Myocyte (in vitro differentiated cells): ENCODE results near the gene CFAP410. TPM values are rescaled to one million over a fixed set of nuclear protein-coding genes. Genes with fewer than 3 reads are reported as not detected.

Experiments
- DNase-seq: peaks from one replicate; pipeline ENCODE4 v3.0.0-alpha.2; 2012; ENCODE audit warnings: low read depth
- total RNA-seq: library from RNA; depleted of rRNA; stranded (reverse); fragments of >200 nt; gene quantifications from 2 replicates; pipeline ENCODE4 v1.2.3, GENCODE V29; 2014

The CFAP410 gene
- total RNA-seq, 1 donor from 2014 or later, result 28.1 TPM

GRCh38 chr21:44331650-44332307, 7.4 kb downstream of the CFAP410 start:
- DNase-seq, result peak; percentile 83

- no peak for DNase-seq
Observed at GRCh38 chr21:44331209-44331608, 8.0 kb downstream of the CFAP410 start.

DNA sequence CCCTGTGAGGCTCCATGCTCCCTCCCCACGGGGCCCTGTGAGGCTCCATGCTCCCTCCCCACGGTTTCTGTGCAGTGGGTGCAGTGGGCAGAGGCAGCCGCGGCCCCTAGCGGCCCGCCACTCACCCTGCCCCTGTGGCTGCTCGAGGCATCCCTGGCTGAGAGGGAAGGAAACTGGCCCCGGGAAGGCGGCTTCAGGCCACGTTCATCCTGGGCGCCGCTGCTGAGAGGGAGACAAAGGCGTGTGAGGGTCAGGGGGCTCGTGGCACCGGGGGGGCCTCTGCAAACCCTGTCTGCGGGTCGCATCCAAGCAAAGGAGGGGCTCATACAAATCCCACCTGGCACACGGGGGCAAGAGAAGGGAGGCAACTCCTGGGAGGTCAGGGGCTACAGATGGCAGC, 8.5 kb downstream of the CFAP410 start:
- no peak for DNase-seq

DNA sequence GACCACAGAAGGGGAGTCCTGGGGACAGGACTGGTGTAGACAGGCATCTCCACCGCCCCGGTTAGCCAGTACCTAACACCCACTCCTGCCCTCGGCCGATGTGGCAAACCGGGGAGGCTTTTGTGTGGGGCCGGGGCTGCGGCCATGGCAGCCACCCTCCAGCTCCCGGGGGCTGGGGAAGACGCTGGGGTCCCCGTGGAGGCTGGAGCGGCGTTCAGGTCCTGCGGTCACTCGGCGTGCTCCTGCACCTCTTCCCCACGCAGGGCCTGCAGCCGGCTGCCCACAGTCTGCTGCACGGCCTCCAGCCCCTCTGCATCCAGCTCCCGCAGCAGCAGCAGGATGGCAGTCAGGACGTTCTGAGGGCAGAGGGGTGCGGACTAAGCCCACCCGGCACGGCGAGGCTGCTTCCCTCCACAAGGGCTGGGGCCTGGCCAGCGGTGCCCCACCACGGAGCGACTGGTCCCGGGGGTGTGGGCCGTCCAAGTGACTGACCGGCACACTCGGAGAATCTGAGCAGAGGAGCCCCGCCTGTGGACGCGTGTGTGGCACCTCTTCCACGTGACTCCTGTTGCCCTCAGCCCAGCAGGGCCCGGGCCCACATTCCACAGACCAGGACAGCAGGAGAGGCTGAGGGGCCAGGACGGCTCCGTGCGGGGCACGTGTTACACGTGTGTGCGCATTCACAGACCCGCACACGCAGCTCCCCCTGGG, 9.1 kb downstream of the CFAP410 start:
- DNase-seq, result no peak

- no peak for DNase-seq
Observed at GRCh38 chr21:44329086-44329889, 9.9 kb downstream of the CFAP410 start.

DNA sequence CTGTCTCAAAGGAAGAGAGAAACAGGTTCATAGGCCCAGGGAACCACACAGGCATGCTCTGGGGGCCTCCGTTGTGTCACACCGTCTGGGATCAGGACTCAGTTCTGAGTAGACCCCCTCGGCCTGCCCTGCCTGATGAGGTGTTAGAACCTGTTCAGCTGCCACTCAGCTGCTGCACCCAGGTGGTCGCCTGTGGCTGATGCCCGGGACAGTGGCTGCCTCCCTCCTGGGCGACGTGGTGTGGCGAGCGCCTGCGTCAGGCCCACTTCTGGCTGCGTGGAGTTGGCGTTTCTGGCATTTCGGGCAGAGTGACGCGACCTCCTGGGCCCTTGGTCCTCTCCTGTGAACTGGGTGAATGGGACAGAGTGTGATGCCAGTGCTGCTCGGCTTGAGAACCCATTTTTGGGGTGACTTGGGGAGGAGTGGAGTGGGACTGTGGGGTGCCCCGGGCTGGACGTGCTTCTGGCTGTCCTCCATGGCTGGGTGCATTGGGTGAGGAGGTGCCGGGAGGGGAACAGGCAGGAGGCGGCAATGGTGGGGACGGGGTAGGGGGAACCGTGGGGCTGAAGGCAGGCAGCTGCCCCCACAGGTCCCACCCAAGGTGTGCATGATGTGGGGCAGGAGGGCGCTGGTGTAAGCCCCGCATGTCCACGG, 10.8 kb downstream of the CFAP410 start:
- no peak for DNase-seq

GRCh38 chr21:44327603-44327974, 11.6 kb downstream of the CFAP410 start:
- DNase-seq, result no peak

DNA sequence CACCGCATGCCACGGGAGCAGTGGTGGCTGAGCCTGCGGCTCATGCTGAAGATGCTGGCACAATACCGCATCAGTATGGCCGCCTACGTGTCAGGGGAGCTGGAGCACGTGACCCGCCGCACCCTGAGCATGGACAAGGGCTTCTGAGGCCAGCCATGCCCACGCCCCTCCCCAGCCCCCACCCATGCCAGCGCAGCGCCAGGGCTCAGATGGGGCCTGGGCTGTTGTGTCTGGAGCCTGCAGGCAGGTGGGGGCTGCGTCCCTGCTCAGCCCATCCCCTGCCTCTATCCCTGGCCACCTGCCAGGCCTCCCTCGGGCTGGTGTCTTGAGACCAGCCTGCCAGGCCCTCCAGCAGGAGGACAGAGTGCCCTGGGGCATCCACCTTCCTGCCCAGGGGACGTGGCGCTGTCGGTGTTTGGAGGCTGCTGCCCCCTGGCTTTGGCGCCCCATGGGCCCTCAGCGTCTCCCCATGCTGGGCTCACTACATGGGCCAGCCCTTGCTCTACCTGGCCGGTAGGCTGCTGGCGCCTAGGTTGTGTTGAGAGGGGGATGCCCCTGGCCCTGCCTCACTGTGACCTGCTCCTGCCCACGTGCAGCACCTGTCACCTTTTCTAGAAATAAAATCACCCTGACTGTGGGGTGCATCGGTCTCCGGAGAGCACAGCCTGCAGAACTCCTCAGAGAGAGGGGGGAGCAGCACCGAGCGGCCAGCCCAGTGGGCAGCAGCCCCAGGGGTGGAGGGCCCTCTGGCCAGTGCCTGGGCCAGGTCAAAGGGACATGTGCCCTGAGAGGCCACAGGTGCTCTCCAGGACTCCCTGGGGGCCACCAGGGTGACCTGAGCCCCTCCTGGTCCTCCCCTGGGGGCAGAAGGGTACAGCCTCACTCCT, 12.2 kb downstream of the CFAP410 start:
- no peak for DNase-seq

DNA sequence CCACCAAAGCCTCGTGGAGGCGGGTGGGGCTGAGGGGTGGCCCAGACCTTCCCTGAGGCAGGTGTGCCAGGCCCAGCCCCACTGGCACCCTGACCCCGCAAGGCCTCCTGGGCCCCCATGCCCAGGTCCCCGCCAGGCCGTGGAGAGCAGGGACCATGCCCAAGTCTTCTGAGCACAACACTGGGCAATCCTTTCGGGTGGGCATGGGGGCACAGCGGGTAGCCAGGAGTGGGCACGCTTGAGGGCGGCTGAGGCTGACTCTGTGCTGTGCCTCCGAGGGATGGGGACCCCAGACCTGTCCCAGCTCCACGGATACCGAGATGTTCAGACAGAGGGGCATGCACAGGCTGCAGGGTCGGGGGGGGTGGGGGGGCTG, 12.9 kb downstream of the CFAP410 start:
- no peak for DNase-seq

DNA sequence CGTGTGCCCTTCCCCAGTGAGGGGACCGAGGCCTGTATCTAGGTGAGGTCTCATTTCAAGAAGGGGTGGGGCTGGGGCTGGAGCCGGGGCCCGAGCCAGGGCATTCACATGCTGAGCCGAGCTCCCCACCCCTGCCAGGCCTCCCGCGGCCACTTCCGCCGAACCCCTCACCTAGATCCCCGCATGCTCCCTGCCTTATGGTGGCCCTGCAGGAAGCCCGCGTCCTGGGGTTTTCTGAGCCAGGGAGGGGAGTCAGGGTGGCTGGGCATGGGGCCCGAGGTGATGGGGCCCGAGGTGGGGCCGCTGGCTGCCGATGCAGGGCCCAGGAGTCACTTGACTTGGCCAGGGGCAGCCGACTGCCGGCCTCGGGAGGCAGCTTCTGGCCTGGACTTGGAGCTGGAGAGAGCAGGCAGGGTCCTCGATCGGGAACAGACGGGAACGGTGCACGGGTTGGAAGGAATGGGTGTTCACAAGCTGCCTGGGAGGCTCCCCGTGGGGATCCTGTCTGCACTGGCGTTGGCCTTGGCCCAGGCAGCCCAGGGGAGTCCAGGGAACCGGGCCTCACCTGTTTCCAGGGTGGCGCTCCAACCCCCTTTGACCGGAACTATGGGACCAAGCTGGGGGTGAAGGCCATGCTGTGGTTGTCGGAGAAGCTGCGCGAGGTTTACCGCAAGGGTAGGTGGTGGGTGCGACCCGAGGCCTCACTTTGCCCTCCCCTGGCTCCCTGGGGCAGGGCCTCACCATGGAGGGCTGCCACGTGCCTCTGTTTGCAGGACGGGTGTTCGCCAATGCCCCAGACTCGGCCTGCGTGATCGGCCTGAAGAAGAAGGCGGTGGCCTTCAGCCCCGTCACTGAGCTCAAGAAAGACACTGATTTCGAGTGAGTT, 13.6 kb downstream of the CFAP410 start:
- DNase-seq, result no peak

DNA sequence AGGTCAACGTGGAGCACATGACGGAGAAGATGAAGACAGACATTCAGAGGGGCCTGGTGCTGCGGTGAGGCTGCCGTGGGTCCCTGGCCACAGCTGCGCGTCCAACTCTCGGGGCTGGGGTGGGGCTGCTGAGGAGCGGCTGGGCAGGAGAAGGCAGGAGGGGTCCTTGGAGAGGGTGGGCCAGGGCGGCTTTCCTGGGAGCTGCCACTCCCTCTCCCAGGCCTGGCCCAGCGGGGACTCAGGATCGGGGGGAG, 14.4 kb downstream of the CFAP410 start:
- DNase-seq, result no peak

- DNase-seq, result no peak
Observed at GRCh38 chr21:44324106-44324853, 14.9 kb downstream of the CFAP410 start.

DNA sequence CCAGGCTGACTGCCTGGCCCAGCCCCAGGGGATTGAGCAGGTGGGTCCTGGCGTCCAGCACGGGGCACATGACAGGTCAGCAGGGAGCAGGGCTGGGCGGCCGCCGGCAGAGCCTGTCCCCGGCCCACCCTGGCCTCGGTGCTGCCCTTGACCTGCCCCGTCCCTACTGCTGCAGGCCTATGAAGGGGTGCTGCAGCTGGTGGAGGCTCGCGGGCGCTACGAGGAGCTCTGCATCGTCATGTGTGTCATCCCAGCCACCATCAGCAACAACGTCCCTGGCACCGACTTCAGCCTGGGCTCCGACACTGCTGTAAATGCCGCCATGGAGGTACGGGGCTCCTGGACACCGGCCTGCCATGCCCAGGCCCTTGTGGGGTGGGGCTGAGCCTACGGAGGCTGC, 15.6 kb downstream of the CFAP410 start:
- DNase-seq, result no peak

DNA sequence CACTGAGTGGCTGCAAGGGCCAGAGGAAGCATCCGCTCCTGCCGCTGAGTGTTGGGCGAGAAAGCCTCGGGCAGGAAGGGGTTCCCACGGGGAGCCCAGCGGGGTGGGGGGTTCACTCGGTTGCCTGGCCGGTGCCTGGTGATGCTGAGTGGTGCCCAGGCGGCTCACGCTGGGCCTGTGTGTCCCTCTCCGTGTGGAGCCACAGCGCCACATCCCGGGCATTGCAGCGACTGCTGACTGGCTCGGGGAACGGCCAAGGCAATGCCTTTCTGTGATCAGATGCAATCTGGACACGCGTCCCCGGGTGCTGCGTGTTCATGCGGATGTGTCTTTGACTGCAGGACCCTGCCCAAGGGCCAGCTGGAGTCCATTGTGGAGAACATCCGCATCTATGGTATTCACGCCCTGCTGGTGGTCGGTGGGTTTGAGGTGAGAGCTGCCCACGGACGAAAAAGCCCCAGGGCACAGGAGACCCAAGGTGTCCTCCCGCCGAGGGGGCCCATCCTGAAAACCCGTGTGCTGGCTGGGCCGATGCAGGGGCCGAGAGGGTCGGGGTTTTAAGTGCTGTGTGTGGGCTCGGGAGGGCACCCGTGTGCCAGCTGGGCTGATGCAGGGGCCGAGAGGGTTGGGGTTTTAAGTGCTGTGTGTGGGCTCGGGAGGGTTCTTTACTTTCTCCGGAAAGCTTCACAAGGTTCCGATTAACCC, 16.4 kb downstream of the CFAP410 start:
- no peak for DNase-seq

DNA sequence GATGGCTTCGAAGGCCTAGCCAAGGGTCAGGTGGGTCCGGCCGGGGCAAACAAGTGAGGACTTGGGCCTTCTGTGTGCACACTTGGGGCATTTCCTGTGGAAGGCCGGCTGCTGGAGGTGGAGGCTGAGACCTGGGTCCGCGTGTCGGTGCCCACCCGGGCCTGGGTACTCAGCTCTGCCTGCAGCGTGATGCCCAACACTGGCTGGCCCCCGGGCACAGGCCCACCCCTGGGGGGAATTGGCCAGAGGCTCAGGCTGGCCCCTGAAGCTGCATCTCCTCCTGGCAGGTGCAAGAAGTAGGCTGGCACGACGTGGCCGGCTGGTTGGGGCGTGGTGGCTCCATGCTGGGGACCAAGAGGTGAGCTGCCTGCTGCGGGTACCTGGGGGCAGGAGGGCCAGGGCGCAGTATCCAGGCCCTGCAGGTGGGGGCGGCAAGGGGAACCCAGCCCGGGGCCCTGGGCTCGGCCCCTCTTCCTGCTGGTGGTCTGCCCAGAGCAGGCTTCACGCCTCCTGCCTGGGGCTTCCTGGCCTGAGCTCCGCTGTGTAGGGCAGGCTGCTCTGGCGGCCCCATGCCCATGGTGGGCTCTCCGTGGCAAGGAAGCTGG, 17.2 kb downstream of the CFAP410 start:
- no peak for DNase-seq

DNA sequence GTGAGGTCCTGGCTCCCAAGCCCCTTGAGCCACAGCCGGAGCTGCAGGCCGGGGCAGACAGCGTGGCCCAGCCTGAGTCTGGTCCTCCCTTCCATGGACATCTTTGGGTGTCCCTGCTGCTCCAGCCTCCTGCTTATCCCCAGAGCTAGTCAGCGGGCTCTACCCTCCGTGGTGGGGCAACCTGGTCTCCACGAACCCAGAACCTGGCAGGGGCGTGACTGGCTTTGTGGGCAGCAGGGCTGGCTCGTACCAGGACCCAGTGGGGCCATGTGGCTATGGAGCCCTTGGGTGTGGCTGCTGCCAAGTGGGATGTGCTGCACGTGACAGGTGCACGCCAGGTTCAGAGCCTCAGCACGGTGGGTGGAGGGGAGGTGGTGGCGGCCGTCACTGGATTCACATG, 18.3 kb downstream of the CFAP410 start:
- no peak for DNase-seq

- DNase-seq, result no peak
Observed at GRCh38 chr21:44319407-44320065, 19.7 kb downstream of the CFAP410 start.
